Neural cell (in vitro differentiated cells): Measurements from ENCODE around the gene KIFC1. TPM values are rescaled to one million over a fixed set of nuclear protein-coding genes. Genes with fewer than 3 reads are reported as not detected.

Experiments
- H2AFZ ChIP-seq: fragments of 200-600, 300-800 bp; sonication (generic), shearing (Covaris generic); 2 replicates; pipeline ENCODE4 v1.6.0; 2014; ENCODE audit warnings: low read depth, mild to moderate bottlenecking, antibody characterized with exemption, low read length, moderate library complexity
- H3F3A ChIP-seq: fragments of 200-600 bp; shearing (Covaris generic); 2 replicates; pipeline ENCODE4 v1.6.1; 2016; ENCODE audit warnings: mild to moderate bottlenecking, moderate library complexity, mixed read lengths, antibody characterized with exemption, low read length; ENCODE audit not compliant: insufficient read depth, poor library complexity, severe bottlenecking
- H3K27ac ChIP-seq: fragments of 200-600, 300-800 bp; sonication (generic), shearing (Covaris generic); 2 replicates; pipeline ENCODE4 v1.5.1; 2014; ENCODE audit warnings: mild to moderate bottlenecking, low read length, moderate library complexity
- H3K27me3 ChIP-seq: fragments of 300-800, 200-600 bp; sonication (generic), shearing (Covaris generic); 2 replicates; pipeline ENCODE4 v1.6.0; 2014; ENCODE audit warnings: mild to moderate bottlenecking, low read depth, low read length, moderate library complexity; ENCODE audit not compliant: insufficient read depth
- H3K36me3 ChIP-seq: fragments of 300-800, 200-600 bp; sonication (generic), shearing (Covaris generic); 2 replicates; pipeline ENCODE4 v1.5.1; 2014; ENCODE audit warnings: mild to moderate bottlenecking, antibody characterized with exemption, low read length, moderate library complexity; ENCODE audit not compliant: insufficient read depth
- H3K4me2 ChIP-seq: fragments of 300-800, 200-600 bp; sonication (generic), shearing (Covaris generic); 2 replicates; pipeline ENCODE4 v1.6.0; 2014; ENCODE audit warnings: mild to moderate bottlenecking, low read length
- H3K4me3 ChIP-seq: fragments of 300-800, 200-600 bp; sonication (generic), shearing (Covaris generic); 2 replicates; pipeline ENCODE4 v1.5.1; 2014; ENCODE audit warnings: mild to moderate bottlenecking, low read length, moderate library complexity
- H3K79me2 ChIP-seq: fragments of 200-600 bp; shearing (Covaris generic); replicated peaks from 2 replicates; pipeline ENCODE4 v1.6.0; 2014; ENCODE audit warnings: mild to moderate bottlenecking, low read length, moderate library complexity; ENCODE audit not compliant: insufficient read depth
- H3K9ac ChIP-seq: fragments of 300-800, 200-600 bp; sonication (generic), shearing (Covaris generic); 2 replicates; pipeline ENCODE4 v1.6.1; 2016; ENCODE audit warnings: mild to moderate bottlenecking, low read length, mixed read lengths
- H3K9me2 ChIP-seq: fragments of 200-600 bp; shearing (Covaris generic); 2 replicates; pipeline ENCODE4 v1.6.1; 2016; ENCODE audit warnings: mild to moderate bottlenecking, low read length, mixed read lengths; ENCODE audit not compliant: insufficient read depth
- H3K9me3 ChIP-seq: fragments of 200-600, 300-800 bp; sonication (generic), shearing (Covaris generic); 2 replicates; pipeline ENCODE4 v1.6.1; 2016; ENCODE audit warnings: mild to moderate bottlenecking, mixed run types, low read length, moderate library complexity, mixed read lengths
- H4K20me1 ChIP-seq: fragments of 200-600 bp; shearing (Covaris generic); 2 replicates; pipeline ENCODE4 v1.6.1; 2016; ENCODE audit warnings: mild to moderate bottlenecking, mixed run types; ENCODE audit not compliant: insufficient read depth
- EP300 ChIP-seq: fragments of 450-650 bp; conservative IDR thresholded peaks from 2 replicates; pipeline ENCODE4 v1.6.1; 2014; ENCODE audit warnings: antibody characterized with exemption, mild to moderate bottlenecking, moderate library complexity; ENCODE audit not compliant: poor library complexity, severe bottlenecking
- EZH2 ChIP-seq: fragments of 200-600, 300-800 bp; shearing (Covaris generic), sonication (generic); IDR thresholded peaks from 2 replicates; pipeline ENCODE4 v1.6.1; 2014; ENCODE audit warnings: antibody characterized with exemption, low read length, borderline replicate concordance, mild to moderate bottlenecking; ENCODE audit not compliant: insufficient read depth, poor library complexity, severe bottlenecking
- MXI1 ChIP-seq: fragments of 450-650 bp; conservative IDR thresholded peaks from 2 replicates; pipeline ENCODE4 v1.6.1; 2014; ENCODE audit warnings: antibody characterized with exemption, mild to moderate bottlenecking; ENCODE audit not compliant: poor library complexity, severe bottlenecking
- POLR2AphosphoS5 ChIP-seq: IDR thresholded peaks from 2 replicates; pipeline ENCODE4 v1.6.1; 2012
- RAD21 ChIP-seq: fragments of 450-650 bp; conservative IDR thresholded peaks from 2 replicates; pipeline ENCODE4 v1.6.1; 2014; ENCODE audit warnings: antibody characterized with exemption, mild to moderate bottlenecking, moderate library complexity
- SMC3 ChIP-seq: fragments of 450-650 bp; conservative IDR thresholded peaks from 2 replicates; pipeline ENCODE4 v1.6.1; 2014; ENCODE audit warnings: antibody characterized with exemption, mild to moderate bottlenecking, moderate library complexity; ENCODE audit not compliant: poor library complexity
- TAF1 ChIP-seq: IDR thresholded peaks from 2 replicates; pipeline ENCODE4 v1.6.1; 2012; ENCODE audit warnings: low read depth
- polyA plus RNA-seq: library from polyadenylated mRNA; depleted of rRNA; stranded (reverse); fragments of >200 nt; gene quantifications from 2 replicates; pipeline ENCODE4 v1.2.3, GENCODE V29; 2014
- TF ChIP-seq, protein P1 (sequence below): IDR thresholded peaks from 2 replicates; pipeline ENCODE4 v1.6.1; 2012; ENCODE audit warnings: borderline replicate concordance
- TF ChIP-seq, protein P2 (sequence below): fragments of 450-650 bp; IDR thresholded peaks from 2 replicates; pipeline ENCODE4 v1.5.1; 2014; ENCODE audit warnings: antibody characterized with exemption, mild to moderate bottlenecking, moderate library complexity; ENCODE audit not compliant: poor library complexity, severe bottlenecking

The KIFC1 gene
- polyA plus RNA-seq, 1 donor from 2014 or later = 0.52 TPM

DNA sequence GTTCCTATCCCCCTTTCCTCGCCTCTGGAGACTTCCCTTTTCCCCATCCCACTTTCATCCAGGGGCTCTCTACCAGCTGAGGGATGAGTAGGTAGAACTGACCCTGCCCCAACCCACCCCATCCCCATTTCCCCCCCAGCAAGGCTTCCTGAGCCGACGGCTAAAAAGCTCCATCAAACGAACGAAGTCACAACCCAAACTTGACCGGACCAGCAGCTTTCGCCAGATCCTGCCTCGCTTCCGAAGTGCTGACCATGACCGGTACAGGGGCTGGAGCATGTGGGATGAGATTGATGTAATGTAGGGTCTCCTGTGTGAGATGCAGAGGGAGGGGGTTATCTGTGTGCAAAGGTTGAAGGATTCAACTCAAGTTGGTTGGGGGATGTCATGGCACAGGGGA is 40.9 kb downstream of the KIFC1 start:
- no peak overlapping the region for H2AFZ ChIP-seq
- no peaks in the 10 kb centered on the region for H3K9me3 ChIP-seq
- no peaks in the 10 kb centered on the region for H3K27me3 ChIP-seq
- H4K20me1 ChIP-seq = no peaks in the 10 kb centered on the region
- no peak overlapping the region for H3K27ac ChIP-seq
- H3K4me3 ChIP-seq = peak overlapping the region; percentile 87
- H3K4me2 ChIP-seq = no peak overlapping the region
- H3K9me2 ChIP-seq = no peaks in the 10 kb centered on the region
- H3K9ac ChIP-seq = no peak overlapping the region
- no peaks in the 10 kb centered on the region for H3K36me3 ChIP-seq
- H3K79me2 ChIP-seq = peaks cover 42% of the 10 kb centered on the region
- no peaks in the 10 kb centered on the region for H3F3A ChIP-seq
- TF ChIP-seq, protein P1, sequence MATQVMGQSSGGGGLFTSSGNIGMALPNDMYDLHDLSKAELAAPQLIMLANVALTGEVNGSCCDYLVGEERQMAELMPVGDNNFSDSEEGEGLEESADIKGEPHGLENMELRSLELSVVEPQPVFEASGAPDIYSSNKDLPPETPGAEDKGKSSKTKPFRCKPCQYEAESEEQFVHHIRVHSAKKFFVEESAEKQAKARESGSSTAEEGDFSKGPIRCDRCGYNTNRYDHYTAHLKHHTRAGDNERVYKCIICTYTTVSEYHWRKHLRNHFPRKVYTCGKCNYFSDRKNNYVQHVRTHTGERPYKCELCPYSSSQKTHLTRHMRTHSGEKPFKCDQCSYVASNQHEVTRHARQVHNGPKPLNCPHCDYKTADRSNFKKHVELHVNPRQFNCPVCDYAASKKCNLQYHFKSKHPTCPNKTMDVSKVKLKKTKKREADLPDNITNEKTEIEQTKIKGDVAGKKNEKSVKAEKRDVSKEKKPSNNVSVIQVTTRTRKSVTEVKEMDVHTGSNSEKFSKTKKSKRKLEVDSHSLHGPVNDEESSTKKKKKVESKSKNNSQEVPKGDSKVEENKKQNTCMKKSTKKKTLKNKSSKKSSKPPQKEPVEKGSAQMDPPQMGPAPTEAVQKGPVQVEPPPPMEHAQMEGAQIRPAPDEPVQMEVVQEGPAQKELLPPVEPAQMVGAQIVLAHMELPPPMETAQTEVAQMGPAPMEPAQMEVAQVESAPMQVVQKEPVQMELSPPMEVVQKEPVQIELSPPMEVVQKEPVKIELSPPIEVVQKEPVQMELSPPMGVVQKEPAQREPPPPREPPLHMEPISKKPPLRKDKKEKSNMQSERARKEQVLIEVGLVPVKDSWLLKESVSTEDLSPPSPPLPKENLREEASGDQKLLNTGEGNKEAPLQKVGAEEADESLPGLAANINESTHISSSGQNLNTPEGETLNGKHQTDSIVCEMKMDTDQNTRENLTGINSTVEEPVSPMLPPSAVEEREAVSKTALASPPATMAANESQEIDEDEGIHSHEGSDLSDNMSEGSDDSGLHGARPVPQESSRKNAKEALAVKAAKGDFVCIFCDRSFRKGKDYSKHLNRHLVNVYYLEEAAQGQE = no peak
- no peak for TF ChIP-seq MXI1
- TF ChIP-seq POLR2AphosphoS5 = no peak
- TF ChIP-seq RAD21 = no peak
- TF ChIP-seq, protein P2, sequence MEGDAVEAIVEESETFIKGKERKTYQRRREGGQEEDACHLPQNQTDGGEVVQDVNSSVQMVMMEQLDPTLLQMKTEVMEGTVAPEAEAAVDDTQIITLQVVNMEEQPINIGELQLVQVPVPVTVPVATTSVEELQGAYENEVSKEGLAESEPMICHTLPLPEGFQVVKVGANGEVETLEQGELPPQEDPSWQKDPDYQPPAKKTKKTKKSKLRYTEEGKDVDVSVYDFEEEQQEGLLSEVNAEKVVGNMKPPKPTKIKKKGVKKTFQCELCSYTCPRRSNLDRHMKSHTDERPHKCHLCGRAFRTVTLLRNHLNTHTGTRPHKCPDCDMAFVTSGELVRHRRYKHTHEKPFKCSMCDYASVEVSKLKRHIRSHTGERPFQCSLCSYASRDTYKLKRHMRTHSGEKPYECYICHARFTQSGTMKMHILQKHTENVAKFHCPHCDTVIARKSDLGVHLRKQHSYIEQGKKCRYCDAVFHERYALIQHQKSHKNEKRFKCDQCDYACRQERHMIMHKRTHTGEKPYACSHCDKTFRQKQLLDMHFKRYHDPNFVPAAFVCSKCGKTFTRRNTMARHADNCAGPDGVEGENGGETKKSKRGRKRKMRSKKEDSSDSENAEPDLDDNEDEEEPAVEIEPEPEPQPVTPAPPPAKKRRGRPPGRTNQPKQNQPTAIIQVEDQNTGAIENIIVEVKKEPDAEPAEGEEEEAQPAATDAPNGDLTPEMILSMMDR = no peak
- TF ChIP-seq EZH2 = no peak
- TF ChIP-seq EP300 = no peak
- TF ChIP-seq TAF1 = no peak
- TF ChIP-seq SMC3 = no peak

DNA sequence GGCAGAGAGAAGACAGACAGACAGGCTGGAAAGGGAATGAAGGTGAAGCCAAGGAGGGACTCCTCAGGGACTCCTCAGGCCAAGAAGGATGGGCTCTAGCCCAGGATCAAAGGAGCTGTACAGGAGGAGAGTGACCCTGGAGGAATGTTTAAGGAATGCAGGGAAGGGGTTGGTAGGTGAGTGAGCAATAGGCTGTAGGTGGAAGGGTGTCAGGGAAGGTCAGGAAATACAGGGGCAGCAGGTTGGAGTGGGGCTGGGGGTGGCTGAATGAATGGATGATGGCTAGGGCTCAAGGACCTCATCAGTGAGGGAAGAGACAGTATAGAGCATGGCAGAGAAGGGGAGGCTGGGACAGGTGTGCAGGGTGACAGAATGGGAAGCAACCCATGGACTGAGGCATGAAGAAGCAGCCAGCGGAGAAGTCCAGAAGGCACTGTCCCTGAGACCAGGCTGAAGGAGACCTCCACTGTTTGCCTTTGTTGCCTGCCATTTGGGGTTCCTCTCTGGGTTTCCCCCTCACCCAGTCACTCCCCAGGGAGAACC is 41.4 kb downstream of the KIFC1 start:
- no peaks in the 10 kb centered on the region for H3F3A ChIP-seq
- H3K79me2 ChIP-seq = peaks cover 42% of the 10 kb centered on the region

More for the DNA sequence above, 41.4 kb downstream of the KIFC1 start:
- H4K20me1 ChIP-seq = no peaks in the 10 kb centered on the region
- H3K36me3 ChIP-seq = no peaks in the 10 kb centered on the region
- peak overlapping the region; percentile 49 for H3K4me3 ChIP-seq
- no peaks in the 10 kb centered on the region for H3K9me3 ChIP-seq
- TF ChIP-seq, protein P2 = no peak
- TF ChIP-seq EZH2 (no peak), RAD21 (no peak), TAF1 (no peak), EP300 (no peak), SMC3 (no peak), POLR2AphosphoS5 (no peak), MXI1 (no peak)
- TF ChIP-seq, protein P1 = no peak
- H3K27me3 ChIP-seq = no peaks in the 10 kb centered on the region
- H2AFZ ChIP-seq = no peak overlapping the region
- H3K9me2 ChIP-seq = no peaks in the 10 kb centered on the region
- no peak overlapping the region for H3K4me2 ChIP-seq
- H3K27ac ChIP-seq = peak overlapping the region; percentile 5
- peak overlapping the region; percentile 31 for H3K9ac ChIP-seq
